Neutrophil (primary cell): ENCODE measurements around the gene ZNF213.

Experiments used
- H3K27ac ChIP-seq: fragments of 200-600 bp; sonication (generic); 2 replicates; pipeline ENCODE4 v1.5.1; 2016; ENCODE audit warnings: mild to moderate bottlenecking, moderate library complexity
- H3K27me3 ChIP-seq: fragments of 200-600 bp; sonication (generic); 2 replicates; pipeline ENCODE4 v1.6.0; 2016; ENCODE audit warnings: mild to moderate bottlenecking
- H3K36me3 ChIP-seq: fragments of 200-600 bp; sonication (generic); 2 replicates; pipeline ENCODE4 v1.5.1; 2017
- H3K4me1 ChIP-seq, 2 experiments: fragments of 200-600 bp in 1 of 2; sonication (generic) in 1 of 2; 1 replicate in 1 of 2; 2 replicates in 1 of 2; pipeline versions ENCODE4 v1.5.1 to v1.6.1; 2013 to 2016; ENCODE audit warnings: low read depth in 1 of 2, low read length in 1 of 2, mild to moderate bottlenecking in 1 of 2, moderate library complexity in 1 of 2; ENCODE audit not compliant: control insufficient read depth in 1 of 2, insufficient read depth in 1 of 2
- H3K4me3 ChIP-seq, 2 experiments: fragments of 200-600 bp in 1 of 2; sonication (generic) in 1 of 2; 1 replicate in 1 of 2; 2 replicates in 1 of 2; pipeline ENCODE4 v1.5.1; 2013 to 2016; ENCODE audit warnings: low read depth in 1 of 2, low read length in 1 of 2, mild to moderate bottlenecking in 1 of 2, moderate library complexity in 1 of 2
- H3K9me3 ChIP-seq: fragments of 200-600 bp; sonication (generic); 2 replicates; pipeline ENCODE4 v1.5.1; 2016
- TF ChIP-seq, protein P1 (sequence below): fragments of 200-600 bp; sonication (generic); IDR thresholded peaks from 2 replicates; pipeline ENCODE4 v1.5.1; 2016; ENCODE audit warnings: antibody characterized with exemption

The ZNF213 gene

DNA sequence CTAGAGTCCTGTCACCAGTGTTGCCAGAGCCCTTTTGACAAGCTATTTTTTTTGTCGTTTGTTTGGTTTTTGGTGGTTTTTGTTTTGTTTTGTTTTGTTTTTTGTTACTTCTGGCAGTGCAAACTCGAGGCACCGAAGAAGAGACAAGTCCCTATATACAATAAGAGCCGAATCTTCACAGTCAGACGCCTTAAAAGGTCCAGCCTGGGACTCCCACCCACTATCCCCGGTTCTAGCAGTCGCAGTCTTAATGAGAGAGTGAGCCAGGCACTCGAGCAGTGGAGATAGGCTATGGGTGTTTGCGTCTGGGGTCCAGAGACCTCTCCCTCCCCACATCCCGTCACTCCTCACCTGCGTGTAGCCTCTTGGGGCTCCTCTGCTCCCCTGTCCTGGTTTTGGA, 55.0 kb downstream of the ZNF213 start:
- Histone ChIP-seq H3K36me3 (no peaks in the 10 kb centered on the region), H3K9me3 (peaks cover 10% of the 10 kb centered on the region), H3K27ac (no peak overlapping the region), H3K4me1 (peaks cover 8 to 14% of the 10 kb centered on the region in 2 experiments), H3K4me3 (no peak overlapping the region), H3K27me3 (peaks cover 100% of the 10 kb centered on the region)
- TF ChIP-seq, protein P1, sequence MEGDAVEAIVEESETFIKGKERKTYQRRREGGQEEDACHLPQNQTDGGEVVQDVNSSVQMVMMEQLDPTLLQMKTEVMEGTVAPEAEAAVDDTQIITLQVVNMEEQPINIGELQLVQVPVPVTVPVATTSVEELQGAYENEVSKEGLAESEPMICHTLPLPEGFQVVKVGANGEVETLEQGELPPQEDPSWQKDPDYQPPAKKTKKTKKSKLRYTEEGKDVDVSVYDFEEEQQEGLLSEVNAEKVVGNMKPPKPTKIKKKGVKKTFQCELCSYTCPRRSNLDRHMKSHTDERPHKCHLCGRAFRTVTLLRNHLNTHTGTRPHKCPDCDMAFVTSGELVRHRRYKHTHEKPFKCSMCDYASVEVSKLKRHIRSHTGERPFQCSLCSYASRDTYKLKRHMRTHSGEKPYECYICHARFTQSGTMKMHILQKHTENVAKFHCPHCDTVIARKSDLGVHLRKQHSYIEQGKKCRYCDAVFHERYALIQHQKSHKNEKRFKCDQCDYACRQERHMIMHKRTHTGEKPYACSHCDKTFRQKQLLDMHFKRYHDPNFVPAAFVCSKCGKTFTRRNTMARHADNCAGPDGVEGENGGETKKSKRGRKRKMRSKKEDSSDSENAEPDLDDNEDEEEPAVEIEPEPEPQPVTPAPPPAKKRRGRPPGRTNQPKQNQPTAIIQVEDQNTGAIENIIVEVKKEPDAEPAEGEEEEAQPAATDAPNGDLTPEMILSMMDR: no peak

DNA sequence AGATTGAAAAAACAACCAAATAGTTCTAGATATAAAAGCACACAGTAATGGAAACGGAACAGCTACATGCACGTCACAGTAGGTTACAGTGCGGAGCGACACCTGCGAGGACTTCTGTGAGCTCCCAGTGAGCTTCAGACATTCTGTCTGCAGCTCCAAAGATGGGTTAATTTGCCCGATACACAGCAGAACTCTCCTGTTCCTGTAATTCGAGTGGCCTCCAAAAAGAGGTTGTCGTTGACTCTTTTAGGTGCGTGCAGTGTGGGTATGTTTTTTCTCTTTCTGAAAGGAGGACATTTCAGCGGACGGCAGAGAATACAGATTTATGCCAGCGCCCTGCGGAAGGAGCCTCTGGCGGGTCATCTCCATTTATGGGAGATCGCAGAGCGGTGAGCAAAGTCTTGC, 56.1 kb downstream of the ZNF213 start:
- Histone ChIP-seq H3K9me3 (peaks cover 10% of the 10 kb centered on the region), H3K27ac (no peak overlapping the region), H3K4me1 (peaks cover 8 to 14% of the 10 kb centered on the region in 2 experiments), H3K36me3 (no peaks in the 10 kb centered on the region), H3K4me3 (no peak overlapping the region), H3K27me3 (peaks cover 100% of the 10 kb centered on the region)
- TF ChIP-seq, protein P1: no peak
